Small intestine (tissue), 7 donors: Measurements from ENCODE around the gene GDF15. TPM values are rescaled to one million over a fixed set of nuclear protein-coding genes. Genes with fewer than 3 reads are reported as not detected.
"Not testable (repeated sequence)": the region's sequence is repeated elsewhere in the genome, so short reads cannot be mapped to it uniquely, and the experiment has no call there.

Source experiments
- DNase-seq, 2 donors: peaks; one replicate each; pipeline versions ENCODE4 v3.0.0 to v3.0.0-alpha.2; 2013
- FAIRE-seq: peaks from 2 replicates; lab custom pipeline; 2012; peaks lifted over from hg19 to GRCh38; lab: Jason Lieb, UNC
- H3K27ac ChIP-seq, 3 donors: one replicate each; pipeline ENCODE4 v1.5.1; 2013; ENCODE audit warnings: low read length in 2 of 3, mild to moderate bottlenecking in 2 of 3, control low read depth in 1 of 3, inconsistent platforms in 1 of 3, low read depth in 1 of 3, moderate library complexity in 1 of 3
- H3K27me3 ChIP-seq, 3 donors: one replicate each; pipeline ENCODE4 v1.6.1; 2013; ENCODE audit warnings: low read length in 3 of 3, inconsistent platforms in 1 of 3; ENCODE audit not compliant: control insufficient read depth in 3 of 3, insufficient read depth in 3 of 3
- H3K36me3 ChIP-seq, 3 donors: one replicate each; pipeline ENCODE4 v1.6.1; 2013; ENCODE audit warnings: low read length in 3 of 3, inconsistent platforms in 1 of 3, low read depth in 1 of 3, mild to moderate bottlenecking in 1 of 3, moderate library complexity in 1 of 3; ENCODE audit not compliant: control insufficient read depth in 3 of 3, insufficient read depth in 2 of 3
- H3K4me1 ChIP-seq, 3 donors: one replicate each; pipeline ENCODE4 v1.6.1; 2013; ENCODE audit warnings: low read length in 2 of 3, inconsistent platforms in 1 of 3, low read depth in 1 of 3, mild to moderate bottlenecking in 1 of 3, moderate library complexity in 1 of 3; ENCODE audit not compliant: control insufficient read depth in 3 of 3, insufficient read depth in 2 of 3
- H3K4me3 ChIP-seq, 3 donors: one replicate each; pipeline ENCODE4 v1.5.1; 2013; ENCODE audit warnings: low read length in 3 of 3, control low read depth in 1 of 3, inconsistent platforms in 1 of 3, low read depth in 1 of 3, mild to moderate bottlenecking in 1 of 3, moderate library complexity in 1 of 3
- H3K9me3 ChIP-seq, 2 donors: one replicate each; pipeline ENCODE4 v1.6.1; 2013; ENCODE audit warnings: low read depth in 1 of 2, low read length in 1 of 2; ENCODE audit not compliant: control insufficient read depth in 2 of 2, insufficient read depth in 1 of 2
- WGBS, 3 donors: extraction: QIAGEN DNeasy Blood & Tissue Kit; methylation state at CpG; one replicate each; pipeline ENCODE4 v1.1.7; 2013; 5-methylcytosine and 5-hydroxymethylcytosine counted together
- polyA plus RNA-seq, 4 donors: library from polyadenylated mRNA; stranded (reverse) in 3 of 4; unstranded in 1 of 4; fragments of 200-250 nt in 3 of 4; fragments of 120-200 nt in 1 of 4; gene quantifications; one replicate each; pipeline versions ENCODE4 v1.2.1 to v1.2.3, GENCODE V29; 2013
- donor health status: healthy with polysubstance abuse.
- donor health status: control.
- donor health status: control.
- donor health status: Bipolar disorder and iron deficiency.
- donor health status: healthy.

Gene GDF15
- polyA plus RNA-seq, 4 donors, result 4.5 to 41.5 (median 20.1) TPM

GRCh38 chr19:18353378-18354005, 32.5 kb upstream of the GDF15 start:
- Histone ChIP-seq H3K27ac (no peak overlapping the region), H3K4me3 (no peak overlapping the region), H3K4me1 (no peaks in the 10 kb centered on the region), H3K27me3 (no peaks in the 10 kb centered on the region), H3K36me3 (peaks cover 5 to 91% (median 11%) of the 10 kb centered on the region in 3 donors), H3K9me3 (peaks cover 0 to 5% of the 10 kb centered on the region in 2 donors)
- DNase-seq (no peak), FAIRE-seq (no peak)
- 93 to 96% (median 95%) methylated on average over 8 of the region's 8 CpGs for WGBS, 3 donors

- H3K9me3 ChIP-seq, H3K27me3 ChIP-seq, H3K27ac ChIP-seq, DNase-seq, FAIRE-seq, H3K4me3 ChIP-seq, H3K4me1 ChIP-seq: not testable (repeated sequence)
- 93 to 98% (median 97%) methylated on average over 6 to 7 of the region's 7 CpGs for WGBS, 3 donors
- peaks cover 5 to 91% (median 14%) of the 10 kb centered on the region in 3 donors for H3K36me3 ChIP-seq
Observed at GRCh38 chr19:18354743-18355142, 31.2 kb upstream of the GDF15 start.

GRCh38 chr19:18357041-18357440, 28.9 kb upstream of the GDF15 start:
- H3K27me3 ChIP-seq, result no peaks in the 10 kb centered on the region
- DNase-seq (no peak), FAIRE-seq (no peak)
- no peak overlapping the region for H3K27ac ChIP-seq
- WGBS, 3 donors, result 88 to 93% (median 90%) methylated on average over 3 of the region's 3 CpGs
- H3K4me3 ChIP-seq, result no peak overlapping the region
- H3K9me3 ChIP-seq, result peaks cover 0 to 5% of the 10 kb centered on the region in 2 donors
- peaks cover 12 to 93% (median 15%) of the 10 kb centered on the region in 3 donors for H3K36me3 ChIP-seq
- no peaks in the 10 kb centered on the region for H3K4me1 ChIP-seq

- no peak for FAIRE-seq
- Histone ChIP-seq H3K4me1 (peaks cover 0 to 25% (median 4%) of the 10 kb centered on the region in 3 donors), H3K4me3 (no peak overlapping the region), H3K36me3 (peaks cover 18 to 91% (median 18%) of the 10 kb centered on the region in 3 donors), H3K27ac (no peak overlapping the region), H3K9me3 (peaks cover 0 to 5% of the 10 kb centered on the region in 2 donors), H3K27me3 (no peaks in the 10 kb centered on the region)
- 92 to 97% (median 95%) methylated on average over 8 of the region's 8 CpGs for WGBS, 3 donors
- no peak for DNase-seq
Observed at GRCh38 chr19:18361646-18362045, 24.3 kb upstream of the GDF15 start.

- peaks cover 9 to 91% (median 18%) of the 10 kb centered on the region in 3 donors for H3K36me3 ChIP-seq
- no peaks in the 10 kb centered on the region for H3K27me3 ChIP-seq
- H3K4me3 ChIP-seq, result no peak overlapping the region
- peak overlapping the region in 1 of 3 donors; percentile 92 for H3K27ac ChIP-seq
- FAIRE-seq (no peak), DNase-seq (no peak)
- H3K9me3 ChIP-seq, result no peaks in the 10 kb centered on the region
- H3K4me1 ChIP-seq, result peaks cover 0 to 25% (median 4%) of the 10 kb centered on the region in 3 donors
- 51 to 83% (median 80%) methylated on average over 17 of the region's 17 CpGs for WGBS, 3 donors
Observed at GRCh38 chr19:18362934-18363542, 22.9 kb upstream of the GDF15 start.

- H3K4me3 ChIP-seq, result no peak overlapping the region
- FAIRE-seq (no peak), DNase-seq (no peak)
- H3K36me3 ChIP-seq, result peaks cover 9 to 90% (median 15%) of the 10 kb centered on the region in 3 donors
- H3K27ac ChIP-seq, result peak overlapping the region; percentile 37 to 92 (median 52)
- 60 to 75% (median 74%) methylated on average over 6 of the region's 6 CpGs for WGBS, 3 donors
- H3K27me3 ChIP-seq, result no peaks in the 10 kb centered on the region
- H3K9me3 ChIP-seq, result no peaks in the 10 kb centered on the region
- H3K4me1 ChIP-seq, result peaks cover 0 to 30% (median 4%) of the 10 kb centered on the region in 3 donors
Observed at GRCh38 chr19:18363787-18364186, 22.2 kb upstream of the GDF15 start.

GRCh38 chr19:18364277-18364825, 21.6 kb upstream of the GDF15 start:
- not testable (repeated sequence) for H3K9me3 ChIP-seq, FAIRE-seq, DNase-seq, H3K4me3 ChIP-seq, H3K27me3 ChIP-seq
- peaks cover 9 to 90% (median 15%) of the 10 kb centered on the region in 3 donors for H3K36me3 ChIP-seq
- 25 to 44% (median 43%) methylated on average over 11 of the region's 11 CpGs for WGBS, 3 donors
- H3K27ac ChIP-seq, result peak overlapping the region; percentile 89 to 95 (median 92)
- H3K4me1 ChIP-seq, result peaks cover 0 to 32% (median 4%) of the 10 kb centered on the region in 3 donors

- Histone ChIP-seq H3K9me3 (no peaks in the 10 kb centered on the region), H3K4me3 (no peak overlapping the region), H3K27ac (peak overlapping the region; percentile 89 to 95 (median 92)), H3K4me1 (peaks cover 0 to 32% (median 4%) of the 10 kb centered on the region in 3 donors), H3K27me3 (no peaks in the 10 kb centered on the region), H3K36me3 (peaks cover 5 to 90% (median 15%) of the 10 kb centered on the region in 3 donors)
- FAIRE-seq (no peak), DNase-seq (peak; percentile 96)
- WGBS, 3 donors, result 3 to 20% (median 20%) methylated on average over 15 of the region's 15 CpGs
Observed at GRCh38 chr19:18364826-18365528, 21.0 kb upstream of the GDF15 start.
